Panc1 (cell line): ENCODE data around the gene EVL.

Experiments used
- CTCF ChIP-seq: fragments of 450-650 bp; IDR thresholded peaks from 2 replicates; pipeline ENCODE4 v1.5.1; 2017; ENCODE audit warnings: mild to moderate bottlenecking
- POLR2AphosphoS5 ChIP-seq: IDR thresholded peaks from 2 replicates; pipeline ENCODE4 v1.6.1; 2012; ENCODE audit warnings: mild to moderate bottlenecking, low read depth, low read length, moderate library complexity

GRCh38 chr14:100120522-100121269, 55.5 kb downstream of the EVL start:
- TF ChIP-seq CTCF (no peak), POLR2AphosphoS5 (no peak)
